ENCODE measurements around the gene NCAPG2.

NCAPG2 gene

GRCh38 chr7:158694650-158695049 is 10.0 kb downstream of the NCAPG2 start:
- Histone ChIP-seq H3K27me3 (replicated peaks) (no peaks in the 10 kb centered on the region), H3K4me3 (ENCODE audit: low read depth, low read length) (no peak overlapping the region), H3K36me3 (replicated peaks) (no peaks in the 10 kb centered on the region), H3K27ac (no peak overlapping the region)
- in situ Hi-C loops (cut with HindIII; ENCODE audit: low pct_ligation_motif_present, low sequenced_read_pairs), result no loop called here
- no peak for TF ChIP-seq CTCF (IDR thresholded peaks at IDR 0.05; ENCODE audit: low read depth, low read length, missing control alignments)
- DNase-seq, result no peak

- Histone ChIP-seq H3K4me3 (ENCODE audit: low read depth, low read length) (no peak overlapping the region), H3K27me3 (replicated peaks) (no peaks in the 10 kb centered on the region), H3K27ac (no peak overlapping the region), H3K36me3 (replicated peaks) (no peaks in the 10 kb centered on the region)
- no peak for TF ChIP-seq CTCF (IDR thresholded peaks at IDR 0.05; ENCODE audit: low read depth, low read length, missing control alignments)
- DNase-seq, result no peak
- in situ Hi-C loops (cut with HindIII; ENCODE audit: low pct_ligation_motif_present, low sequenced_read_pairs), result no loop called here
Measured at GRCh38 chr7:158689488-158689887, 15.1 kb downstream of the NCAPG2 start.

- no peak overlapping the region for H3K4me3 ChIP-seq (ENCODE audit: low read depth, low read length)
- in situ Hi-C loops (cut with HindIII; ENCODE audit: low pct_ligation_motif_present, low sequenced_read_pairs), result no loop called here
- no peaks in the 10 kb centered on the region for H3K36me3 ChIP-seq (replicated peaks)
- H3K27me3 ChIP-seq (replicated peaks), result no peaks in the 10 kb centered on the region
- DNase-seq, result no peak
- no peak overlapping the region for H3K27ac ChIP-seq
- no peak for TF ChIP-seq CTCF (IDR thresholded peaks at IDR 0.05; ENCODE audit: low read depth, low read length, missing control alignments)
Measured at GRCh38 chr7:158687406-158687805, 17.2 kb downstream of the NCAPG2 start.

GRCh38 chr7:158685693-158686092 is 18.9 kb downstream of the NCAPG2 start:
- H3K27ac ChIP-seq, result no peak overlapping the region
- no peaks in the 10 kb centered on the region for H3K36me3 ChIP-seq (replicated peaks)
- no peaks in the 10 kb centered on the region for H3K27me3 ChIP-seq (replicated peaks)
- DNase-seq, result no peak
- no peak for TF ChIP-seq CTCF (IDR thresholded peaks at IDR 0.05; ENCODE audit: low read depth, low read length, missing control alignments)
- in situ Hi-C loops (cut with HindIII; ENCODE audit: low pct_ligation_motif_present, low sequenced_read_pairs), result no loop called here
- H3K4me3 ChIP-seq (ENCODE audit: low read depth, low read length), result no peak overlapping the region

GRCh38 chr7:158684329-158684728 is 20.3 kb downstream of the NCAPG2 start:
- no peak for TF ChIP-seq CTCF (IDR thresholded peaks at IDR 0.05; ENCODE audit: low read depth, low read length, missing control alignments)
- Histone ChIP-seq H3K36me3 (replicated peaks) (no peaks in the 10 kb centered on the region), H3K4me3 (ENCODE audit: low read depth, low read length) (no peak overlapping the region), H3K27me3 (replicated peaks) (no peaks in the 10 kb centered on the region), H3K27ac (peak overlapping the region; percentile 26)
- in situ Hi-C loops (cut with HindIII; ENCODE audit: low pct_ligation_motif_present, low sequenced_read_pairs), result no loop called here
- DNase-seq, result no peak

- peak overlapping the region; percentile 26 for H3K27ac ChIP-seq
- H3K36me3 ChIP-seq (replicated peaks), result no peaks in the 10 kb centered on the region
- DNase-seq, result no peak
- no peak overlapping the region for H3K4me3 ChIP-seq (ENCODE audit: low read depth, low read length)
- no peak for TF ChIP-seq CTCF (IDR thresholded peaks at IDR 0.05; ENCODE audit: low read depth, low read length, missing control alignments)
- in situ Hi-C loops (cut with HindIII; ENCODE audit: low pct_ligation_motif_present, low sequenced_read_pairs), result no loop called here
- H3K27me3 ChIP-seq (replicated peaks), result no peaks in the 10 kb centered on the region
Measured at GRCh38 chr7:158683541-158683940, 21.1 kb downstream of the NCAPG2 start.
